ENCODE results near the gene ALMS1.

The ALMS1 gene

GRCh38 chr2:73373344-73373743 lies 12.3 kb upstream of the ALMS1 start:
- DNase-seq (ENCODE audit: low read depth, low spot score): no peak
- ChIA-PET POLR2A (no interaction called here), CTCF (no interaction called here)
- H3K4me3 ChIP-seq (ENCODE audit: low read depth, low read length): no peak overlapping the region
- TF ChIP-seq CTCF (IDR thresholded peaks at IDR 0.05; ENCODE audit: insufficient read depth, low read length, missing control alignments): no peak

GRCh38 chr2:73374269-73374668 lies 11.4 kb upstream of the ALMS1 start:
- ChIA-PET POLR2A (no interaction called here), CTCF (no interaction called here)
- no peak for TF ChIP-seq CTCF (IDR thresholded peaks at IDR 0.05; ENCODE audit: insufficient read depth, low read length, missing control alignments)

GRCh38 chr2:73376681-73377080 lies 9.0 kb upstream of the ALMS1 start:
- DNase-seq (ENCODE audit: low read depth, low spot score): no peak
- CTCF ChIA-PET: interaction anchor here (1.4 kb wide), 1 partner anchor 86 kb away, joined by 3 read pairs; no protein-coding TSS in a partner anchor
- POLR2A ChIA-PET: no interaction called here
- no peak for TF ChIP-seq CTCF (IDR thresholded peaks at IDR 0.05; ENCODE audit: insufficient read depth, low read length, missing control alignments)
- no peak overlapping the region for H3K4me3 ChIP-seq (ENCODE audit: low read depth, low read length)

More at GRCh38 chr2:73374269-73374668, 11.4 kb upstream of the ALMS1 start:
- no peak overlapping the region for H3K4me3 ChIP-seq (ENCODE audit: low read depth, low read length)
- DNase-seq (ENCODE audit: low read depth, low spot score): no peak

GRCh38 chr2:73383036-73383435 lies 2.6 kb upstream of the ALMS1 start:
- POLR2A ChIA-PET: no interaction called here

GRCh38 chr2:73385123-73385503 lies 523 bp upstream of the ALMS1 start:
- peak overlapping the region; percentile 92 for H3K4me3 ChIP-seq (ENCODE audit: low read depth, low read length)
- no peak for DNase-seq (ENCODE audit: low read depth, low spot score)
- TF ChIP-seq CTCF (IDR thresholded peaks at IDR 0.05; ENCODE audit: insufficient read depth, low read length, missing control alignments): no peak
- ChIA-PET POLR2A (interaction anchor here (0.5 to 0.8 kb wide), 3 partner anchors 9 to 352 kb away, joined by 3 read pairs; partner anchors contain the start of gene TPRKB), CTCF (no interaction called here)

More at GRCh38 chr2:73383036-73383435, 2.6 kb upstream of the ALMS1 start:
- no peak for DNase-seq (ENCODE audit: low read depth, low spot score)
- no peak for TF ChIP-seq CTCF (IDR thresholded peaks at IDR 0.05; ENCODE audit: insufficient read depth, low read length, missing control alignments)
- H3K4me3 ChIP-seq (ENCODE audit: low read depth, low read length): no peak overlapping the region
- CTCF ChIA-PET: interaction anchor here (1.2 kb wide), 1 partner anchor 93 kb away, joined by 3 read pairs; no protein-coding TSS in a partner anchor

- peak overlapping the region; percentile 92 for H3K4me3 ChIP-seq (ENCODE audit: low read depth, low read length)
- TF ChIP-seq CTCF (IDR thresholded peaks at IDR 0.05; ENCODE audit: insufficient read depth, low read length, missing control alignments): no peak
- POLR2A ChIA-PET: no interaction called here
- no peak for DNase-seq (ENCODE audit: low read depth, low spot score)
- CTCF ChIA-PET: no interaction called here
Observed at GRCh38 chr2:73386342-73386868, 769 bp downstream of the ALMS1 start.
